Amniotic stem cell (primary cell): ENCODE data around the gene ADAM33.

Experiments used
- DNase-seq: peaks from one replicate; lab custom pipeline; 2025; lab: John Stamatoyannopoulos, UW

ADAM33 gene

DNA sequence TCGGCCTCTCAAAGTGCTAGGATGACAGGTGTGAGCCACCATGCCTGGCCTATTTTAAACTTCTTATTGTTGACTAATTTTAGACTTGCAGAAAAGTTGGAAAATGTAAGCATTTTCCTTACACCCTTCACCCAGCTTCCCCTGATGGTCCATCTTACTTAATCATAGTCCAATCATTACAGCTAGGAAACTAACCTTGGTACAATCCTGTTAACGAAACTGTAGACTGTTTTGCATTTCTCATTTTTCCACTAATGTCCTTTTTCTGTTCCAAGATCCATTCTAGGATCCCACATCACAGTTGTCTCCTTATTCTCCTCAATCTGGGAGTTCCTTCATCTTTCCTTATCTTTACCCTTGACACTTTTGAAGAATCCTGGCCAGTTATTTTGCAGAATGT lies 18.0 kb downstream of the ADAM33 start:
- DNase-seq: no peak

DNA sequence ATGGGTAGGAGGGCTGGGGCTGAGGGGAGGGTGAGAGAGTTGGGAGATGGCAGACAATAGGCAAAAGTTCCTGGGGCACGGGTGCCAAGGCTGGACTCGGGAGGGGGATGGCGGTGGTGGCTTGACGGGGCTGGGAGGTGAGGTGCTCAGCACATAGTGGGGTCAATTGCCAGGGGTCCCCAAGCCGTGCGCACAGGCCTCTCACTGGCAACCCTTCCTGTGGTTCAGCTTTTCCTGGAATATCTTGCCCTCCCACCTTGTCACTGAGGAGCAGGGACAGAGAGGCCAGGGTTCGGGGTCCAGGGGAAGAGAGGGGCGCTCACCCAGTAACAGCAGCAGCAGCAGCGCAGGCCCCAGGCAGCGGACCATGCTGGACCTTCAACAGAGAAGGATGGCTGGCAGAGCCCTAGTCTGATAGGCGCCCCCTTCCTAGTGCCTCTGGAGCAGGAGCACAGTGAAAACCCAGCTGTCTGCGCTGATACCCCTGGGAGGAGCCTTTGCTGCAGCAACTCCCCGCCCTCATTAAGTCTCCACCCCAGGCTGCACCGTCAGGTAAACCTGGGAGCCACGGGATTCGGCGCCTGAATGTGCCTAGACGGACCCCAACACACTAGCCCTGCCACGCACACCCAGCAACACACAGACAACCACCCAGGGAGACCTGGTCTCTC lies 18.6 kb downstream of the ADAM33 start, which contains the start of gene GFRA4:
TSS of gene GFRA4 (minus strand) at position 369 of the 671 bp plus-strand sequence. CDS start at position 369, 0 bp downstream.
- DNase-seq: no peak

DNA sequence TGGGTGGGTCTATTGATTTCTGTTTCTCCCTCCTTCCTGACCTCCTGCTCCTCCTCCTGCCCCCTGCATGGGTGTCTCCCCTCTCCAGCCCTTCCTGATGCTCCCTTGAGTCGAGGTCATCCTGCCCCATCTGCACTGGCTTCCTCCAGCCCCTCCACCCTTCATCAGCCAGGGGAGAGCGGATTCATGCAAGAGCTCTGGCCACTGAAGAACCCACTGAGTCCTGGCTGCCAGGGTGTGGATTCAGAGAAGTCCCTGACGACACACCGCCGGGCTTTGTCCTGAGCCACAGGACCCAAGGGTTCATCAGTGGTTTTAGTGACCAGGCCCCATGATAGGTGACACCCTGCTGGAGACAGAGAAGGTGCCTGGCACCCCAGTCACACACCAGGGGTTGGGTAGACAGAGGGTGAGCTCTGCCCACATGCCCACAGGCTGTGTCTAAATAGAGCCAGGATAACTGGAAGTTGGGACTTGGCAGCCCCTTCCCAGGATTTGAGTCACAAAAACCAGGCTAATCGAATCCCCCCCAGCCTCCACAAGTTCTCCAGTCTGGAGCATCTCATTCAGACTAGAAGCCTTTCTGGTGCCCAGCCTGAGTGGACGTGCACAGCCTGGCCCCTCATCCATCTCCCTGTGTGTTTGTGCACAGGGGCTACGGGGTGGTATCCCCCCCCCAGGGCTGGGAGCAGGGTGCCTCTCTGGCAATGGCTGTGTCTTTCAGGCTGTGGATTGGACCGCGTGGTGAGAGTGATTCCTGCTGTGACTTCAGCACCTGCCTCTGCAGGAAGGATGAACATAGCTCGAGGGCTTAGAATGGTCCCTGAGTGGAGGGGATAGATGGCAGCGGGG lies 19.8 kb downstream of the ADAM33 start:
- no peak for DNase-seq

DNA sequence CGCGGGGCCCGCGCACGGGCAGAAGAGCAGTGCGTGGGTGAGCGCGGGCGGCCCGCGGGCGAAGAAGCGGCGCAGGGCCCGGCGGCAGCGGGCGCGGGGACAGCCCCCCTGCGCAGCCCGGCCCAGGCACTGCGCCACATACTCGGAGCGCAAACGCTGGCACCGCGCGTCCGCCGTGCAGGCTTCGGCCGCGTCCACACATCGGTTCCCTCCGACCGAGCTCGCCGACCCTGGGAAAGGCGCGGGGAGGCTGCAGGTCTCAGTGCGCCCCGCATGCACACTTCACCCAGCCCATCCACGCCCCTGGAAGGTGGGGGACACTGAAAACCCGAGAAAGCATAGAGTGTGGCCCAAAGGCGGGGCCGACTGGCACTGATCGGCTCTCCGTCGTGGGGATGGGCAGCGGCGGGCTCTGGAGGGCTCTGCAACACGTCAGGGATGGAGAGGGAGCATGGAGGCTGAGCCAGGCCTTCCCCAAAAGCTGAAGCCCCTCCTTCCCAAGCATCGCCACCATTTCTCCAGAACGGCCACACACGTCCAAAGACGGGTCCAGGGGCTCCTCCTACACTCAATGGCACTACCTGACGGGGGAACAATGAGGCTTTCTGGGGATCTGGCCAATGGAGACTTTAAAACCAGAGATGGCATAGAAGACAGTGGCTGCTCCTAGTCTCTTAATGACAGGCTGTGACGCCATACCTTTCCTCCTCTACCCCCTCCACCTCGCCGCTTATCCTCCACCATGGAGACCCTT lies 20.6 kb downstream of the ADAM33 start:
- no peak for DNase-seq

DNA sequence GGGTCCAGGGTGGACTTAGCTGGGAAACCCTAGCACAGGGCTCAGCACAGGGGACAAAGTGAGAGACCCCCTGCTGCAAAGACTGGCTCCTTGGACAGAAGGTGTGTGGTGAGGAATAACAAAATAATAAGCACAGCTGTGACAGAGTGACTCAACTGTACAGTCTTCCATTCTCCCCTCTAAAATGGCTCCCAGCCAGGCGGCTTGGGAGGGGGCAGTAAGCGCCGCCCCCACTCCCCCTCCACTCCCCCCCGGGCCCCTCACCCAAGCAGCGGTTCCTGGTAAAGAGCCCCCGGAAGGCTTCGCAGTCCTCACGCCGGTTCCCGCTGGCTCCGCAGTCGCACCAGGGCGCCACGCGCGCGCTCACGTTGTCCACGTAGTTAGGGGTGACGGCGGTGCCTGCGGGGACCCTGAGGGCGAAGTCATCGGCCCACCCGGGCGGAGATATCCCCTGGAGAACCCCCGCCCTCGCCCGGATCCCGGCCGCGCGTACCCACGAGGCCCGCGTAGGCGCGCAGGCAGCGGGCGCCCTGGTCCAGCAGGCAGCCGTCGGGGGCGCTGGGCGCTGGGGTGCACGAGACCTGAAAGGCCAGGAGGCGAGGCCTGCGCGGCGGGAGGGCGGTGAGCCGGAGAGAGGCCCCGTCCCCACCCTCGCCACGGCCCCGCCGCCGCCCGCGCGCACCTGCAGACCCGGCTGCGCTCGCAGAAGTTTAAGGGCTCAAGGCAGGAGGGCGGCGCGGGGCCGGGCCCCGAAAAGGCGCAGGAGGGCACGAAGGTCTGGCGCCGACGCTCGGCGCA lies 21.3 kb downstream of the ADAM33 start:
- DNase-seq: no peak

DNA sequence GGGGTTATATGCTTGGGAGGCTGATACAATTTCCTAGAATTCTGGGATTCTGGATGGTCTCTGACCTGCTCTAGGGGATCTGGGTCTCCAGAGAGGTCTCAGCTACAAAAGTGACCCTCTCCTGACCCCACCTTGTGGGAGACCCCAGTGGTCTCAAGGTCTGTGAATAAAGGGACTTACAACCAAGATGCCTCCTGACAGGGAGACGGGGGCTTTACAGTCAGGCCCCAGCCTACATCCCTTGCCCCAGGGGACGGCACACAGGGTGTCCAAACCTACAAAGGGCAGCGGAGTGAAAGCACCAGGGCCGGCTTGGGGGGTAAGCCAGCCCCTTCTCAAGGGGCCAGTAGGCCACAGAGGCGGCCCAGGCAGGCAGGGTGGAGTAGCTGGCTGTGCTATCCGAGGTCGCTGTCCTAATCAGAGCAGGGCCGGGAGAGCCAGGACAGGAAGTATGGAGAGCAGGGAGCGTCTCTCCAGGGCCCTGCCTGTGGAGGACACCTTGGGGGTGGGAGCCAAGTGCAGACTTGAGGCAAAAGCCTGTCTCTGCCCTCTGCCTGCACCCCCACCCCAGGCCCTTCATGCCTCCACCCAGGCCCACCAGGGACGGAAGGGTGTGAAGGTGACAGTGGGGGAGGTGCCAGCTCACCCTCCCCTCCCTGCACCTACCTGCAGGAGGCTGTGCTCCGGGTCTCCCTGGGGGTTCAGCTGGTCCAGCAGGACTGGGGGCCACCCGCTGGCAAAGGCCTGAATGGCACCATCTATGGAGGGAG lies 22.1 kb downstream of the ADAM33 start:
- no peak for DNase-seq

DNA sequence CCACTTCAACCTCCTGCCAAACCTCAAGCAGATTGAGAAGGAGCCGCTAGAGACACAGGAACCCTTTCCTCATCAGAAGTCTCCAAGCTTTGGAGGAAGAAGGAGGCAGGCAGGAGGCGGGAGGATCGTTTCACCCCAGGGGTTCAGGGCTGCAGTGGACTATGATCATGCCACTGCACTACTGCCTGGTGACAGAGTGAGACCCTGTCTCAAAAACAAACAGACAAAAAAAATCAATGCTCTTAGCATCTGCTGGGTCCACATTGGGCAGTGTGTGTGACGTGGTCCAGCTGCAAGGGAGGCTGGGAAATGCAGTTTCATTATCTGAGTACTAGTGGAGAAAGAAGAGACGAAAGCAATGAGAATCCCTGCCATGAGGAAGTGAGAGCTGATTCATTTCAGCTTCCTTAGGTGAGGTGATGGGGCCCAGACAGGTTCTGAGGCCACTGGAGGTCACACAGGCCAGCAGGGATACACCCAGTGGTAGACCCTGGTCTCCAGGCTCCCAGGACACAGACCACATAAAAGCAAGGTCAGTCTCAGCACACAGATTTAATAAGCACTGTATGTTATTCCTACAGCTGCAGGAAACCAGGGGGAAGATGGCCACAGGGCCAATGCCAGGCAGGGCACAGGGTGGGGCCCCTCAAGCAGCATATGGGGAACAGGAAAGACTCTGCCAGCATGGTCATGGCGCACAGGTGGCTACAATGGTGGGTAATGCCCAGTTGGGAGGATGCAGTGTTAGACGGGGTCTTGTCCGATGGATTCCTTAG lies 22.9 kb downstream of the ADAM33 start:
- DNase-seq: no peak

DNA sequence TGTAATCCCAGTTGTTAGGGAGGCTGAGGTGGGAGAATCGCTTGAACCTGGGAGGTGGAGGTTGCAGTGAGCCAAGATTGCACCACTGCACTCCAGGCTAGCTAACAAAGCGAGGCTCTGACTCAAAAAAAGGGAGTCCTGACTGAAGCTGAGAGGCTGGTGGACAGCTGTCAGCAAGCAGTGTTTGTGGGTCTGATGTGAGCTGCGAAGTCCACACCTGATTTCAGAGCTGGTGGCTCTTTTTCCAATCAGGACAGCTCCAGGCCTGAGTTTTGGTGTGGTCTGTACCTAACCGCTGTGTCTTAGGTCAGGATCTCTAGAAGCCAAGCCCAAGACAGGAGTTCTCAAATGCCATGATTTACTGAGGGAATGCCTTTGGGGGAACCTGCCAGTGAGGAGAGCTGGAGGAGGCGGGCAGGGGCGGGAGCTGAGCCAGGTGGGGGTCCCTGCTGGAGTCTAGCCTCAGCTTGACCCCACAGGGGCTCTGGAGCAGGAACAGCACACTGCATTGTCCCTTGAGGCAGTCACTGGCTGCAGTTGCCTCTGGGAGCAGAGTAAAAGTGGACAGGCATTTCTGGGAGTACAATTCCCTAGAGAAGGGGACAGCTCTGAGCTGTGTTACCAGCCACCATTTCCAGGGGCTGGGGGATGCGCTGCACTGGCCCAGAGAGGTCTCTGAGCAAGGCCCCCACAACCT lies 23.6 kb downstream of the ADAM33 start:
- DNase-seq: no peak

DNA sequence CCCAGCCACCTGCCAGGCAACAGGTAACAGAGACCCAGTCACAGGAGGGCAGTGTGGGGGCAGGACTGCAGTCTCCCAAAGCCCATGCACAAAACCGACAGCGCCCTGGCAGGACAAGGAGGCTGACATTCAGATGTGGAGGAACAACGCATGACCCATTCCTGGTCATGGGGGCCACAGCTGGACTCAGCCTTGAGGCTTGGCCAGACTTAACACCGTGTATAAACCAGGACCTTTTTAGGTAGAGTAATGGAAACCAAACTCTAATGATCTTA lies 26.7 kb downstream of the ADAM33 start:
- DNase-seq: no peak

DNA sequence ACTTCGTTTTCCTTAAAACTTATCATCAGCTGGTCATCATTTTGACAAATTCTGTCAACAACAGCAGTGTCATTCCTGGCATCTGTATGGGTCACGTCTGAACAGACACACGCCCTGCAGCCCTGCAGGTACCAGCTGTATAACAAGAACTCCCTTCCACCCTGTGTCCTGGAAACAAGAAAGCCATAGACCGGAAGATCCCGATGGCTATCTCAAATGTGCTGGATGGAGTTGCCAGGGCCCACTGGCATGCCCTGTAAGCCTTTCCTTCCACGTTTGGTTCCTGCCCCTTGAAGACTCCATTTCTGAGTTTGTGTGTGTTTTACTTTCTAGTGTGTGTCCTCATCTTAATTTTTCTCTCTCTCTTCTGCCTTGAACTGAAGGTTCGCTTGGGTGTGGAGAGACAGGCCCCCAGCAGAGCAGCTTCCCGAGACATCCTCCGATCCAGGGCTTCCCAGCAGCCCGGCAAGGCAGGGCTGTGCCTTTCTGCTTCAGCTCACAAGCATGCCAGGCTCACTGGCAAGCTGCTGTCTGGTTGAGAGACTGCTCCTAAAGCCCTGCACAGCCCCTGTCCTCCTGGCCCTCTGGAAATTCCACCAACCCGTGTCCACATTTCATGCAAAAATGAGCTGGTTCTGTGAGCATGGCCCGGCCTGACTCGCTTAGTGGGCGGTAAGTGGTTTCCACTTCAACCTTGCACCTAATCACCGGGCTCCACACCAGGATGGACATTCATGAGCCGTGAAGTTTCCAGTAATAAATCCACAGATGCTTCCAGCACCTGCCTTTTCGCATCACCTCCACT lies 27.3 kb downstream of the ADAM33 start:
- no peak for DNase-seq

DNA sequence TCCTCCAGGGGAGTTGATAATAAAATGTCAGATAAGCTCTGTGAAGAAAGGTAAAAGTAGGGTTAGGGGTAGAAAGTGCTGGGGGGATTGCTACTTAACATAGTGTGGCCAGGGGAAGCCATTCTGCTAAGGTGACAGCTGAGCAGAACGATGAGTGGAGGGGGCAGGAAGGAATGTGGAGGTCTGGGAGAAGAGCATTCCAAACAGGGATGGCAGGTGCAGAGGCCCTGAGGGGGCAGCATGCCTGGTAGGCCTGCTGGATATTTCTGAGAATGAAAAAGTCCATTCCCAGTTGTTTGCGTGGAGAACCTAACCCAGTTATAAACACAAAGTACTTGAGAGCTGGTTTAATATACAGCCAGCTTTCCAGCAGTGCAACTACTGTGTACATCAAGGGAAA lies 27.9 kb downstream of the ADAM33 start:
- no peak for DNase-seq

DNA sequence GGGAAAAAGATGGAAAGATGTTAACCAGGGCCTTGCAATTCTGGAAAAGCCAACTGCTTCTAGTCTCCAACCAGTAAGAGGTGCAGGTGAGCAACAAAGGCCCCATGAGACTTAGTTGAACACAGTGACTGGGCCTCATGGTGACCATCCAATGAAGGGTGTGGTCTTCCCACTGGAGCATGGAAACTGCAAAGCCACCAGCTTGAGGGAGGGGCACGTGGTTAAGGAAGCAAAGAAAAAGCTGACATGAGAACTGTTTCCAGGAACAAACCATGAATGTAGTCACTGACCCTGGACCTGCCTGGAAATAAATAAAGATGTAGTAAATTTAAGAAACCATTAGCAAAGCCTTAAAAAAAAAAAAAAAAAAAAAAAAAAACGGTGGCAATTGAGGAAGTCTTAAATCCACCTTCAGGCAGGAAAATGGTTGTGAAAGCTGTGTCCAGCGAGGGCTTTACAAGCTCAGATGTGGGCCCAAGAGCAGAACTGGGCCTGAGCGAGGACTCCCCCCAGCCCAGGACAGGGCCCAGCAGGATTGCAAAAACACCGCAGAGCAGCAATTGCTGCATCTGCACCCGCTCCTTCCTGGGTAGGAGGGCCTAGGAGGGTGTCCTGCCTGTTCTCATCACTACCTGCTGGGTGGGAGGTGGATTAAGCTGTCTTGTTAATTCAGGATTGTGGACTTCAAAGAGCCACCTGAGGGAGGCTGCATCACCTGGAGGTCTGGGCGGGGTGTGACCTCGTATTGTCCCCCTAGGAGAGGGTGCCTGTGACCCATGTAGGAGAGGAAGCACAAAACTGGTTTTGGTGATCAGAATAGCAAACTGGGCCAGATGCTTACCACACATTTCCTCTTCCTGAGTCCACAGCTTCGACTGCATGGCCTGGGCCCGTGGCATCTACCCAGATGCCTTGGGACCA lies 28.9 kb downstream of the ADAM33 start:
- no peak for DNase-seq

DNA sequence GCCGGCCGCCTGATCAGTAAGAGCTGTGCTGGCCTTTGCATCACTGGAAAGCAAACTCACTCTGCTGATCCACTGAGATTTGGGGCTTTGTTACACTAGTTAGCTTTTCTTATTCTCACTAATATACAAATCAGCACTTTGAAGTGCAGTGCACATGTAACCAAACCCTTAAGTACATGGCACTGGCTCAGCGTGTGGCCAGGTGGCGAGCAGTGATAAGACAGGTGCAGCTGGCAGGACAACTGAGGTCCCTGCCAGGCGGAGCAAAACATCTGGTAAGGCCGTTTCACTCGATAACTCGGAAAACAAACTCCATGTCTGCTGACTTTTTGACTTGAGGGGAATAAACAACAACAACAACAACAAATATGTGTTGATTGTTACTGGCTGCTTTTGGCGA lies 29.6 kb downstream of the ADAM33 start:
- DNase-seq: no peak

DNA sequence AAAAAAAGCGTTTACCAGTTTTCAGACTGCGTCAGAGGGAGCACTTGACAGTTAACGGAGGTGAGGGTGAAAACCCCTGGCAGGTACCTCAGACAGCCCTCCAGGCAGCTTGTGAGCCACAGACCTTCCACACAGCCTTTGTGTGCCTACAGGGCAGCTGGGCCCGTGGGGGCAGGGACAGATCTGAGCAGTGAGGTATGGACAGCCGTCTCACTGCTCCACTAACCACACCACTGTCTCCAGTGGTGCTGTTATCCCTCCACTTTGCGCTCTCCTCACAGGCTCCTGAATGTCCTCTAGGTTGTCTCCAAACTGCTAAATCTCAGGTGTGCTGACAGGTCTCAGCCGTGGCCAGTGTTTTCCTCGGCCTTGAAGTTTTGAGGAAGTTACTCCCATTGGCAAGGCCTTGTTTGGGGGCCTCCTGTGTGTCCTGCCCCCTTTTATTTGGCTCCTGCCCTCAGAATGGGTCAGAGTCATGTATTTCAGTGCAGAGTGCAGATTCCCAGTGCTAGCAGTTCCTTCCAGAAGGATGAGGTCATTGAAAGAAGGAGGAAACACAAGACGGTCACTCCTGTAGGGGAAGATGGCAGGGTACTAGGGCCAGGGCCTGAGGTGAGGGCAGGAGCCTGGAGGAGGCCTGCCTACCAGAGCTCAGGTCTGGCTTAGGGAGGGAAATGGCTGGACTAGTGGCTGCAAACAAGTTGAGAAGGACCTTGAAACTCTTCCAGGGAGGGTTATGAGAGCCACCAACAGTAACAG lies 30.4 kb downstream of the ADAM33 start:
- no peak for DNase-seq

DNA sequence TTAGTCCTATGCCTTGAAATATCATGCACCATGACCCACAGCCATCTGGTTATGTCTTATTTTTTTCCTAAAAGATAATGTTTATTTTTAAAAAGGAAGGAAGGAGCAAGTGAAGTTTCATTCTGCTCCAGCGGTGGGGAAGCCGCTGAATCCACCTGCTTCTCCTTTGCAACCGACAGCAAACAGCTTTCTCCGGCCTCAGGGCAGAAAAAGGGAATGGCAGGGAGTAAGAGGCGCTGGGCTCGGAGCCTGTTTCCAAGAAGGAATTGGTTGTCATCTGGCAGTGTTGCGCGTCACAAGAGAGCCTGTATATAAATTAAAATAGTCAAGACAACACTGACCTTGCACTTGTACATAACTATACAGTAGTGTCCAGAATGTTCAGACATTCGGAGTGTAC lies 32.9 kb downstream of the ADAM33 start:
- no peak for DNase-seq

DNA sequence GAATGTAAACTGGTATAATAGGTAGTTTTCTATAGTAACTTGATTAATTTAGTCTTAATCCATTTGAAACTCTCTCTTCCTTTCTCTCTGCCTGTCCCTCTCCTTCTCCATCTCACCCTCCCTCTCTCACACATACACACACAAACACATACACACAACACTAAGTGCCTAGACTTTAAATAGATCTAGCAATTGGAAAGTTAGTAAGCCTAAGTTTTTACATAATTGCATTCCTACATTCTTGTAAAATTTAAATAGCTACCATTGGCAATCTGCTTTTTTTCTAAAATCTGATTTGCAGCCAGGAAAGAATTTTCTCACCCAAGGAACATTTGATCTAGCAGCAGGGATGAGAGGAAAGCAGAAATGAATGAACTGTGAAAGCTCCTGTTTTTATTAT lies 34.3 kb downstream of the ADAM33 start:
- no peak for DNase-seq

DNA sequence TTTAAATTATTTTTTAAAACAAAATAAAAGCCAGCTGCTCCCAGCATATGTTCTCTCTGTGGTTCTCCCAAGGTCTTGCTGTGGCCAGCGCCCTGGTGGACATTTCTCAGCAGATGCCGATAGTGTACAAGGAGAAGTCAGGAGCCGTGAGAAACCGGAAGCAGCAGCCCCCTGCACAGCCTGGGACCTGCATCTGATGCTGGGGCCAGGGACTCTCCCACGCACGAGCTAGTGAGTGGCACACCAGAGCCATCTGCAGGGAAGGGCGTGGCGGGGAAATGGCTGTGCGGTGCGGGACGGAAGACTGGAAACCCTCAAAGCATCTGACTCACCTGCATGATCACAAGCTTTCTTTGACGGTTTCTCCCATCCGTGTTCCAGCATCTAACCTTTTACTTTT lies 35.2 kb downstream of the ADAM33 start:
- no peak for DNase-seq
